Right lobe of liver (tissue), 6 donors: ENCODE measurements around the gene WDR18. TPM values are rescaled to one million over a fixed set of nuclear protein-coding genes. Genes with fewer than 3 reads are reported as not detected.
A peak's percentile ranks its signal among the peaks of the same experiment; 100 is the strongest.

Experiments used
- ATAC-seq, 4 donors: fragments of 200-7000 bp; cut with Tn5 transposase; one replicate each; pipeline ENCODE4 v1.9.1; 2020; ENCODE audit warnings: mild to moderate bottlenecking in 4 of 4, moderate library complexity in 4 of 4
- DNase-seq, 3 donors: peaks; one replicate each; pipeline ENCODE4 v3.0.0-alpha.2; 2020
- H3K27ac ChIP-seq, 3 donors: fragments of 200-600 bp; one replicate each; pipeline ENCODE4 v1.8.0; 2022
- H3K27me3 ChIP-seq, 2 donors: fragments of 200-600 bp; one replicate each; pipeline ENCODE4 v1.8.0; 2022
- H3K36me3 ChIP-seq, 4 donors: fragments of 200-600 bp; sonication (generic) in 1 of 4; one replicate each; pipeline versions ENCODE4 v1.5.1 to v1.8.0; 2017 to 2022; ENCODE audit warnings: control low read depth in 1 of 4
- H3K4me1 ChIP-seq, 4 donors: fragments of 200-600 bp; sonication (generic) in 1 of 4; one replicate each; pipeline versions ENCODE4 v1.5.1 to v1.8.0; 2017 to 2022; ENCODE audit warnings: control low read depth in 1 of 4
- H3K4me3 ChIP-seq, 3 donors: fragments of 200-600 bp; one replicate each; pipeline ENCODE4 v1.8.0; 2022
- H3K9me3 ChIP-seq, 4 donors: fragments of 200-600 bp; sonication (generic) in 1 of 4; one replicate each; pipeline versions ENCODE4 v1.5.1 to v1.8.0; 2017 to 2022; ENCODE audit warnings: control low read depth in 1 of 4
- CTCF ChIP-seq, 4 donors: fragments of 200-600 bp in 3 of 4; fragments of 450-650 bp in 1 of 4; IDR thresholded peaks; one replicate each; pipeline versions ENCODE4 v1.5.1 to v1.8.0; 2016 to 2022; ENCODE audit warnings: antibody characterized with exemption in 4 of 4, mild to moderate bottlenecking in 2 of 4
- POLR2A ChIP-seq: fragments of 450-650 bp; IDR thresholded peaks from one replicate; pipeline ENCODE4 v1.6.1; 2017; ENCODE audit warnings: antibody characterized with exemption, mild to moderate bottlenecking
- WGBS: methylation state at CpG from one replicate; pipeline ENCODE4 v1.1.6; 2018; ENCODE audit warnings: low coverage, low lambda C conversion rate; ENCODE audit not compliant: insufficient coverage; ENCODE audit errors: missing lambda C conversion rate; 5-methylcytosine and 5-hydroxymethylcytosine counted together
- intact Hi-C, 2 donors: fragments of 100-400 bp; cut with DNase I; formaldehyde crosslinking; loops; one replicate each; pipeline versions ENCODE4 v1.11.2 to v1.14.1; 2022
- total RNA-seq, 6 experiments: library from RNA; depleted of rRNA in 2 of 6; stranded (reverse); fragments of >200 nt in 2 of 6; fragmentation: NEBNext Ultra II Directional in 3 of 6; extraction: Animal tissue kit (Norgen Biotek cat#: 25700) in 3 of 6; gene quantifications; one replicate each; pipeline versions ENCODE4 v1.1.0 to v1.2.4, GENCODE V29; 2016 to 2023
- donor health status: DM: no; HTN: yes; CAD: no.
- donor health status: DM: no; HTN: no; CAD: no.
- donor health status: DM: no; HTN: no; CAD: no.
- donor health status: DM: no; HTN: yes; CAD: no.
- donor health status: DM: no; HTN: yes; CAD: no.

The WDR18 gene
- total RNA-seq, 6 experiments from 2014 or later, result 19.0 to 56.2 (median 29.7) TPM

GRCh38 chr19:964761-965694, 19.1 kb upstream of the WDR18 start:
- H3K4me3 ChIP-seq, result no peak overlapping the region
- no peak overlapping the region for H3K27ac ChIP-seq
- H3K36me3 ChIP-seq, result peaks cover 0 to 13% (median 0%) of the 10 kb centered on the region in 4 donors
- no peak for DNase-seq
- intact Hi-C loops, result no loop called here
- H3K9me3 ChIP-seq, result no peaks in the 10 kb centered on the region
- H3K27me3 ChIP-seq, result no peaks in the 10 kb centered on the region
- WGBS, result 100% methylated on average over 3 of the region's 19 CpGs
- no peak for ATAC-seq
- TF ChIP-seq POLR2A (no peak), CTCF (IDR thresholded peaks at IDR 0.05) (no peak)
- no peaks in the 10 kb centered on the region for H3K4me1 ChIP-seq

- intact Hi-C loops, result no loop called here
- ATAC-seq, result no peak
- Histone ChIP-seq H3K4me3 (no peak overlapping the region), H3K9me3 (peaks cover 0 to 5% (median 2%) of the 10 kb centered on the region in 4 donors), H3K36me3 (peaks cover 0 to 13% (median 0%) of the 10 kb centered on the region in 4 donors), H3K4me1 (no peaks in the 10 kb centered on the region), H3K27ac (no peak overlapping the region), H3K27me3 (no peaks in the 10 kb centered on the region)
- WGBS, result 80% methylated on average over 2 of the region's 17 CpGs
- no peak for DNase-seq
- TF ChIP-seq POLR2A, result no peak
- no peak for TF ChIP-seq CTCF (IDR thresholded peaks at IDR 0.05)
Measured at GRCh38 chr19:966485-967088, 17.6 kb upstream of the WDR18 start.

- H3K36me3 ChIP-seq, result peaks cover 0 to 13% (median 0%) of the 10 kb centered on the region in 4 donors
- WGBS, result 90% methylated on average over 8 of the region's 14 CpGs
Measured at GRCh38 chr19:970695-971094, 13.4 kb upstream of the WDR18 start.

GRCh38 chr19:971795-972194, 12.3 kb upstream of the WDR18 start:
- Histone ChIP-seq H3K27ac (no peak overlapping the region), H3K4me1 (no peaks in the 10 kb centered on the region), H3K27me3 (no peaks in the 10 kb centered on the region), H3K36me3 (peaks cover 0 to 11% (median 0%) of the 10 kb centered on the region in 4 donors), H3K9me3 (peaks cover 0 to 5% (median 2%) of the 10 kb centered on the region in 4 donors), H3K4me3 (no peak overlapping the region)
- DNase-seq (peak in 1 of 3 donors; percentile 31), ATAC-seq (no peak)
- WGBS, result 60% methylated on average over 5 of the region's 24 CpGs
- intact Hi-C loops, result loop anchor here in 1 of 2 donors (10.0 kb wide), 1 partner anchor 117 kb away; the partner anchor contains the start of genes CFD and ELANE
- TF ChIP-seq CTCF (IDR thresholded peaks at IDR 0.05) (no peak), POLR2A (no peak)

More at GRCh38 chr19:970695-971094, 13.4 kb upstream of the WDR18 start:
- Histone ChIP-seq H3K9me3 (peaks cover 0 to 5% (median 2%) of the 10 kb centered on the region in 4 donors), H3K27ac (no peak overlapping the region), H3K27me3 (no peaks in the 10 kb centered on the region), H3K4me3 (no peak overlapping the region), H3K4me1 (no peaks in the 10 kb centered on the region)
- TF ChIP-seq POLR2A (no peak), CTCF (IDR thresholded peaks at IDR 0.05) (peak; percentile 30 to 48 (median 44))
- intact Hi-C loops, result loop anchor here in 1 of 2 donors (10.0 kb wide), 1 partner anchor 116 kb away; the partner anchor contains the start of genes CFD and ELANE
- ATAC-seq (no peak), DNase-seq (no peak)
